ENCODE results near the gene ANKRD1. TPM values are rescaled to one million over a fixed set of nuclear protein-coding genes. Genes with fewer than 3 reads are reported as not detected.

ANKRD1 gene
- total RNA-seq, 1 experiment from 2014 or later = not detected

DNA sequence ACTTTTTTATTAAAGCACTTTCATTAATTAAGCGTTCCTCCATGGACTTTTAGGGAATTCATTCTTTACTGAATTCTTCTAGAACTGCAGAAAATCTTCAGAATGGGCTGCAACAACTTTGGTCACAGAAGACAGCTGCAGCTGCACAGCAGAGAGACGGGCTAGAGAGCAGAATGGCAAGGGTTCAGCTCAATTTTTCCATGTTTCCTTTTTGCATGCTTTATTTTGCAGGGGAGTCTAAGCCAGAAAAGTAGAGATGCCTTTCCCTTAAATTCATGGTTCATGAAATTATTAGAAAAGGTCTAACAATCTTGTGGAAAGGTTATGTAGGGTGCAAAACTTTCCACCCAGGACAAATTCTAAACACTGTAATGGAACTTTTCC, 15.4 kb upstream of the ANKRD1 start:
- Histone ChIP-seq H3K27me3 (ENCODE audit: insufficient read depth, low read length) (no peaks in the 10 kb centered on the region), H3K9me3 (ENCODE audit: control insufficient read depth in 1 of 2, insufficient read depth in 1 of 2, low read depth in 1 of 2, low read length in 2 of 2) (no peaks in the 10 kb centered on the region), H3K79me2 (ENCODE audit: insufficient read depth, low read length) (no peaks in the 10 kb centered on the region), H2AFZ (ENCODE audit: low read depth, low read length, poor library complexity, severe bottlenecking) (no peak overlapping the region), H3K4me1 (ENCODE audit: control insufficient read depth in 1 of 2, insufficient read depth in 2 of 2, low read length in 2 of 2) (peaks cover under 1 to 4% of the 10 kb centered on the region in 2 experiments; a peak in 2 of 4 replicates), H3K36me3 (ENCODE audit: control insufficient read depth in 1 of 2, insufficient read depth in 2 of 2, low read length in 2 of 2) (no peaks in the 10 kb centered on the region), H3K27ac (ENCODE audit: low read depth, low read length) (no peak overlapping the region), H3K4me2 (ENCODE audit: low read length) (no peak overlapping the region), H4K20me1 (ENCODE audit: insufficient read depth) (no peaks in the 10 kb centered on the region), H3K4me3 (replicated peaks in 1 of 2; ENCODE audit: low read depth in 1 of 2, low read length in 2 of 2) (no peak overlapping the region), H3K9me2 (ENCODE audit: insufficient read depth) (no peaks in the 10 kb centered on the region), H3K9ac (ENCODE audit: low read length) (no peak overlapping the region)
- ChIA-PET POLR2A (no interaction called here), RAD21 (ENCODE audit: low non-redundant PET in 1 of 2, low total read pairs in 2 of 2, uncharacterized antibody in 2 of 2, unreplicated experiment in 2 of 2) (no interaction called here), CTCF (no interaction called here)
- ATAC-seq = no peak
- no TSS peak for BruUV-seq (replicated peaks)
- intact Hi-C loops (cut with micrococcal nuclease) = no loop called here
- no peak for DNase-seq (ENCODE audit: low read depth, low spot score)
- no peak for TF ChIP-seq ELF1 (IDR thresholded peaks at IDR 0.05; ENCODE audit: borderline replicate concordance, low read depth)
- no peak for TF ChIP-seq POLR2AphosphoS5 (IDR thresholded peaks at IDR 0.05; ENCODE audit: low read depth, low read length)
- TF ChIP-seq, protein P1, sequence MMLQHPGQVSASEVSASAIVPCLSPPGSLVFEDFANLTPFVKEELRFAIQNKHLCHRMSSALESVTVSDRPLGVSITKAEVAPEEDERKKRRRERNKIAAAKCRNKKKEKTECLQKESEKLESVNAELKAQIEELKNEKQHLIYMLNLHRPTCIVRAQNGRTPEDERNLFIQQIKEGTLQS (IDR thresholded peaks at IDR 0.05) = no peak

DNA sequence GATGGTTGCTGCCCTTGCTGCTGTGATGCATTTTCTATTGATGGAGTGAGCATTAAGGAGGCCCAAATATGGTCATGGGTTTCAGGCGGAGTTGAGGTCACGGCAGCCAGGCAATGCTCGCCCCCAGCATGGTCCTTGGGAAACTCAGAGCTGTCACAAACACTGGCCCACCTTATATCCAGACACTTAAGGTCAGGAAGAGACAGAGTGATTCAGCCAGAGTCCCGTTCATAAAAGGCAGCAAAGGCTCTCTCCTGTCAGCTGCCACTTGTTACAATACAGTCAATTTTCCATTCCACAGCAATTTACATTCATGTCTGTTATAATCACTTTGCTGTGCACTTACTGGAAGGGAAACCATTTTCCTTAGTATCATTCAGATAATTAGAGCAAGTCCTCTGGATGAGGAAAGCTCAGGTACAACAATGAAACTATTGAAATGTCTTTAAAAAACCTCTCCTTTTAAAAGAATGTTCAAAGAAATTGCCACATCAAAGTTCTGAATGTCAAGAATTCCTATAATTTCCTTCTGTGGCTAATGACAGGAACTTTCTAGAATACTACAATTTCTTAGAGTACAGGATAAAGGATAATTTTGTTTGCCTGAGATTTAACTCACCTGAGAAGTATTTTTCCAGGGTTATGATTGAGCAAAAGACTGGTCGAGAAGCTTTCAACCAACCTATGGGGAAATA, 14.8 kb upstream of the ANKRD1 start:
- no peaks in the 10 kb centered on the region for H3K9me2 ChIP-seq (ENCODE audit: insufficient read depth)
- ChIA-PET POLR2A (no interaction called here), RAD21 (ENCODE audit: low non-redundant PET in 1 of 2, low total read pairs in 2 of 2, uncharacterized antibody in 2 of 2, unreplicated experiment in 2 of 2) (no interaction called here), CTCF (no interaction called here)
- H3K4me3 ChIP-seq (replicated peaks in 1 of 2; ENCODE audit: low read depth in 1 of 2, low read length in 2 of 2) = no peak overlapping the region
- H3K27ac ChIP-seq (ENCODE audit: low read depth, low read length) = no peak overlapping the region
- TF ChIP-seq RAD21 (IDR thresholded peaks at IDR 0.05; ENCODE audit: low read depth) (no peak), CEBPB (IDR thresholded peaks at IDR 0.05; ENCODE audit: low read depth) (no peak), YY1 (IDR thresholded peaks at IDR 0.05; ENCODE audit: extremely low read depth, insufficient replicate concordance, low read depth, low read length) (no peak), TCF7L2 (IDR thresholded peaks at IDR 0.05; ENCODE audit: borderline replicate concordance, extremely low read depth, insufficient read depth, insufficient read length) (no peak), EGR1 (IDR thresholded peaks at IDR 0.05; ENCODE audit: low read depth) (no peak), ZNF274 (IDR thresholded peaks at IDR 0.05; ENCODE audit: low read depth, low read length) (no peak), SRF (IDR thresholded peaks at IDR 0.05; ENCODE audit: low read depth) (no peak), POLR2AphosphoS5 (IDR thresholded peaks at IDR 0.05; ENCODE audit: low read depth, low read length) (no peak)
- TF ChIP-seq, protein P2, sequence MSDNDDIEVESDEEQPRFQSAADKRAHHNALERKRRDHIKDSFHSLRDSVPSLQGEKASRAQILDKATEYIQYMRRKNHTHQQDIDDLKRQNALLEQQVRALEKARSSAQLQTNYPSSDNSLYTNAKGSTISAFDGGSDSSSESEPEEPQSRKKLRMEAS (IDR thresholded peaks at IDR 0.05) = no peak
- no peaks in the 10 kb centered on the region for H3K79me2 ChIP-seq (ENCODE audit: insufficient read depth, low read length)
- no peaks in the 10 kb centered on the region for H3K27me3 ChIP-seq (ENCODE audit: insufficient read depth, low read length)
- DNase-seq (ENCODE audit: low read depth, low spot score) (no peak), ATAC-seq (no peak)
- H4K20me1 ChIP-seq (ENCODE audit: insufficient read depth) = no peaks in the 10 kb centered on the region
- peaks cover 6 to 10% of the 10 kb centered on the region in 2 experiments; a peak in 3 of 4 replicates for H3K4me1 ChIP-seq (ENCODE audit: control insufficient read depth in 1 of 2, insufficient read depth in 2 of 2, low read length in 2 of 2)
- no TSS peak for BruUV-seq (replicated peaks)
- H3K9me3 ChIP-seq (ENCODE audit: control insufficient read depth in 1 of 2, insufficient read depth in 1 of 2, low read depth in 1 of 2, low read length in 2 of 2) = no peaks in the 10 kb centered on the region
- H3K9ac ChIP-seq (ENCODE audit: low read length) = no peak overlapping the region
- H3K4me2 ChIP-seq (ENCODE audit: low read length) = no peak overlapping the region
- H2AFZ ChIP-seq (ENCODE audit: low read depth, low read length, poor library complexity, severe bottlenecking) = no peak overlapping the region
- no peaks in the 10 kb centered on the region for H3K36me3 ChIP-seq (ENCODE audit: control insufficient read depth in 1 of 2, insufficient read depth in 2 of 2, low read length in 2 of 2)
- intact Hi-C loops (cut with micrococcal nuclease) = no loop called here
